Endothelial cell of umbilical vein (primary cell): ENCODE results near the gene ANKH. TPM values are rescaled to one million over a fixed set of nuclear protein-coding genes. Genes with fewer than 3 reads are reported as not detected.

Experiments used
- BruUV-seq: library from RNA; stranded (reverse); fragments of 400-500 nt; replicated peaks from 2 replicates; lab custom pipeline; 2021; lab: Mats Ljungman, UMichigan
- CTCF ChIA-PET: fragments of 300-600, 350-600 bp; sonication (Branson Sonifier 250); formaldehyde crosslinking; loops from one replicate; lab custom pipeline; 2021; ENCODE audit warnings: antibody characterized with exemption, inconsistent platforms; lab: Charles Lee
- POLR2A ChIA-PET: fragments of 300-600, 350-600 bp; sonication (Branson Sonifier 250); formaldehyde crosslinking; loops from one replicate; lab custom pipeline; 2021; ENCODE audit warnings: antibody characterized with exemption, inconsistent platforms; lab: Charles Lee
- DNase-seq: peaks from one replicate; pipeline ENCODE4 v3.0.0-alpha.2; 2011; ENCODE audit warnings: low read depth, low spot score
- FAIRE-seq: peaks from 2 replicates; lab custom pipeline; 2011; peaks lifted over from hg19 to GRCh38; lab: Jason Lieb, UNC
- H2AFZ ChIP-seq: 2 replicates; pipeline ENCODE4 v1.6.0; 2012; ENCODE audit warnings: low read depth, low read length, control low read depth, inconsistent platforms
- H3K27ac ChIP-seq: 2 replicates; pipeline ENCODE4 v1.5.1; 2011; ENCODE audit warnings: low read depth, mild to moderate bottlenecking, control low read depth, low read length, moderate library complexity; ENCODE audit not compliant: insufficient read depth
- H3K27me3 ChIP-seq, 2 experiments: 2 replicates each; pipeline versions ENCODE4 v1.6.0 to v1.6.1; 2011; ENCODE audit warnings: low read length in 2 of 2, mixed read lengths in 1 of 2; ENCODE audit not compliant: control insufficient read depth in 2 of 2, insufficient read depth in 2 of 2
- H3K36me3 ChIP-seq, 2 experiments: 2 replicates in 1 of 2; 3 replicates in 1 of 2; pipeline ENCODE4 v1.5.1; 2011; ENCODE audit warnings: low read length in 2 of 2, mild to moderate bottlenecking in 1 of 2, moderate library complexity in 1 of 2; ENCODE audit not compliant: control insufficient read depth in 2 of 2, insufficient read depth in 2 of 2; ENCODE audit errors: extremely low read depth in 1 of 2
- H3K4me1 ChIP-seq: 3 replicates; pipeline ENCODE4 v1.5.1; 2011; ENCODE audit warnings: mild to moderate bottlenecking, low read length; ENCODE audit not compliant: control insufficient read depth, insufficient read depth; ENCODE audit errors: extremely low read depth
- H3K4me2 ChIP-seq: 2 replicates; pipeline ENCODE4 v1.6.1; 2011; ENCODE audit warnings: low read length, control low read depth, mixed read lengths; ENCODE audit not compliant: insufficient read depth
- H3K4me3 ChIP-seq, 3 experiments: fragments of 200-600 bp in 1 of 3; sonication (generic), shearing (Covaris generic) in 1 of 3; replicated peaks in 1 of 3; 2 replicates each; pipeline ENCODE4 v1.5.1; 2011 to 2016; ENCODE audit warnings: control low read depth in 3 of 3, low read length in 3 of 3, mild to moderate bottlenecking in 2 of 3, inconsistent platforms in 1 of 3, low read depth in 1 of 3, moderate library complexity in 1 of 3; ENCODE audit not compliant: insufficient read depth in 1 of 3
- H3K79me2 ChIP-seq: 2 replicates; pipeline ENCODE4 v1.6.0; 2012; ENCODE audit warnings: low read length, inconsistent platforms; ENCODE audit not compliant: control insufficient read depth, insufficient read depth
- H3K9ac ChIP-seq: replicated peaks from 2 replicates; pipeline ENCODE3; 2011; ENCODE audit warnings: low read length, control low read depth; ENCODE audit not compliant: insufficient read depth; ENCODE audit errors: extremely low read depth
- H3K9me1 ChIP-seq: replicated peaks from 3 replicates; pipeline ENCODE4 v1.6.0; 2011; ENCODE audit warnings: mild to moderate bottlenecking, low read length; ENCODE audit not compliant: control insufficient read depth, insufficient read depth; ENCODE audit errors: extremely low read depth
- H3K9me3 ChIP-seq: replicated peaks from 2 replicates; pipeline ENCODE4 v1.5.1; 2012; ENCODE audit warnings: low read length, inconsistent platforms; ENCODE audit not compliant: control insufficient read depth, insufficient read depth
- H4K20me1 ChIP-seq: replicated peaks from 2 replicates; pipeline ENCODE3; 2011; ENCODE audit warnings: mild to moderate bottlenecking, low read length; ENCODE audit not compliant: control insufficient read depth, insufficient read depth; ENCODE audit errors: extremely low read depth
- EZH2 ChIP-seq: IDR thresholded peaks from 2 replicates; pipeline ENCODE4 v1.6.1; 2012; ENCODE audit warnings: borderline replicate concordance, low read depth, mild to moderate bottlenecking, moderate library complexity, low read length, inconsistent platforms; ENCODE audit not compliant: severe bottlenecking
- FOS ChIP-seq: IDR thresholded peaks from 2 replicates; pipeline ENCODE4 v1.6.1; 2011; ENCODE audit warnings: mild to moderate bottlenecking, low read length, moderate library complexity, borderline replicate concordance; ENCODE audit not compliant: insufficient read depth
- GATA2 ChIP-seq: IDR thresholded peaks from 2 replicates; pipeline ENCODE4 v1.7.0; 2011; ENCODE audit warnings: low read depth, mild to moderate bottlenecking, moderate library complexity, mixed read lengths, low read length; ENCODE audit not compliant: insufficient read length, insufficient read depth
- JUN ChIP-seq: IDR thresholded peaks from 2 replicates; pipeline ENCODE4 v1.6.1; 2011; ENCODE audit warnings: borderline replicate concordance, low read depth; ENCODE audit not compliant: insufficient read length, insufficient read depth
- MAX ChIP-seq: IDR thresholded peaks from 2 replicates; pipeline ENCODE4 v1.6.1; 2011; ENCODE audit not compliant: insufficient read depth, insufficient read length
- MYC ChIP-seq: IDR thresholded peaks from one replicate; pipeline ENCODE4 v1.6.1; 2011; ENCODE audit warnings: mild to moderate bottlenecking, low read depth, low read length
- POLR2A ChIP-seq: IDR thresholded peaks from 2 replicates; pipeline ENCODE4 v1.6.1; 2012; ENCODE audit warnings: low read depth, mild to moderate bottlenecking, control low read depth, low read length
- POLR2AphosphoS5 ChIP-seq: IDR thresholded peaks from 2 replicates; pipeline ENCODE4 v1.6.1; 2012; ENCODE audit warnings: low read depth, mild to moderate bottlenecking, control low read depth, low read length, moderate library complexity; ENCODE audit not compliant: insufficient read depth
- dilution Hi-C: fragments of 300-500 bp; cut with MboI; formaldehyde crosslinking; loops from one replicate; pipeline ENCODE4 v1.15.0; 2019; ENCODE audit warnings: low sequenced_read_pairs; ENCODE audit not compliant: extremely low pct_ligation_motif_present
- intact Hi-C: fragments of 100-400 bp; cut with micrococcal nuclease; formaldehyde crosslinking; loops from one replicate; pipeline ENCODE4 v1.10.0; 2022
- polyA plus RNA-seq, 4 experiments: library from polyadenylated mRNA; depleted of rRNA in 3 of 4; stranded (reverse) in 3 of 4; unstranded in 1 of 4; fragments of >200 nt; gene quantifications; 2 replicates each; pipeline versions ENCODE4 v1.2.1 to v1.2.3, GENCODE V29; 2011 to 2012; ENCODE audit warnings: missing spikeins in 1 of 4
- total RNA-seq: library from RNA; stranded (reverse); gene quantifications from 2 replicates; pipeline ENCODE4 v1.2.3, GENCODE V29; 2021
- TF ChIP-seq, protein P1 (sequence below), 2 donors: IDR thresholded peaks; 1 replicate in 1 of 2; 2 replicates in 1 of 2; pipeline ENCODE4 v1.5.1; 2011; ENCODE audit warnings: low read length in 2 of 2, mild to moderate bottlenecking in 2 of 2, moderate library complexity in 2 of 2, control low read depth in 1 of 2, inconsistent platforms in 1 of 2, low read depth in 1 of 2; ENCODE audit not compliant: insufficient read depth in 1 of 2; ENCODE audit errors: extremely low read depth in 1 of 2

Gene ANKH
- total and polyA plus RNA-seq, 2 donors (not counting 3 experiments of a cell fraction or from before 2014, with no cell fraction given) = 12.7 to 31.4 TPM

- no peaks in the 10 kb centered on the region for H3K36me3 ChIP-seq
- H3K9me3 ChIP-seq = no peaks in the 10 kb centered on the region
- H3K9me1 ChIP-seq = no peaks in the 10 kb centered on the region
- DNase-seq (no peak), FAIRE-seq (no peak)
- no peak for TF ChIP-seq POLR2AphosphoS5
- no peak for TF ChIP-seq MAX
- TF ChIP-seq, protein P1, sequence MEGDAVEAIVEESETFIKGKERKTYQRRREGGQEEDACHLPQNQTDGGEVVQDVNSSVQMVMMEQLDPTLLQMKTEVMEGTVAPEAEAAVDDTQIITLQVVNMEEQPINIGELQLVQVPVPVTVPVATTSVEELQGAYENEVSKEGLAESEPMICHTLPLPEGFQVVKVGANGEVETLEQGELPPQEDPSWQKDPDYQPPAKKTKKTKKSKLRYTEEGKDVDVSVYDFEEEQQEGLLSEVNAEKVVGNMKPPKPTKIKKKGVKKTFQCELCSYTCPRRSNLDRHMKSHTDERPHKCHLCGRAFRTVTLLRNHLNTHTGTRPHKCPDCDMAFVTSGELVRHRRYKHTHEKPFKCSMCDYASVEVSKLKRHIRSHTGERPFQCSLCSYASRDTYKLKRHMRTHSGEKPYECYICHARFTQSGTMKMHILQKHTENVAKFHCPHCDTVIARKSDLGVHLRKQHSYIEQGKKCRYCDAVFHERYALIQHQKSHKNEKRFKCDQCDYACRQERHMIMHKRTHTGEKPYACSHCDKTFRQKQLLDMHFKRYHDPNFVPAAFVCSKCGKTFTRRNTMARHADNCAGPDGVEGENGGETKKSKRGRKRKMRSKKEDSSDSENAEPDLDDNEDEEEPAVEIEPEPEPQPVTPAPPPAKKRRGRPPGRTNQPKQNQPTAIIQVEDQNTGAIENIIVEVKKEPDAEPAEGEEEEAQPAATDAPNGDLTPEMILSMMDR (IDR thresholded peaks at IDR 0.05; ENCODE audit: extremely low read depth in 1 of 2, insufficient read depth in 1 of 2, low read depth in 1 of 2, low read length in 2 of 2) = no peak
- no peak for TF ChIP-seq POLR2A
- no peak for TF ChIP-seq EZH2
- no peak for TF ChIP-seq FOS
- TF ChIP-seq GATA2 = no peak
- no peak for TF ChIP-seq JUN
- no peak for TF ChIP-seq MYC
- no peaks in the 10 kb centered on the region for H3K27me3 ChIP-seq
- no peaks in the 10 kb centered on the region for H4K20me1 ChIP-seq
- no peak overlapping the region for H3K27ac ChIP-seq
- H3K4me2 ChIP-seq = no peak overlapping the region
- peaks cover 3% of the 10 kb centered on the region for H3K4me1 ChIP-seq
- intact Hi-C loops (no loop called here), dilution Hi-C loops (no loop called here)
- no peak overlapping the region for H3K9ac ChIP-seq
- H2AFZ ChIP-seq = no peak overlapping the region
- ChIA-PET CTCF (interaction anchor here (0.6 to 1.5 kb wide), 3 partner anchors 69 to 224 kb away, joined by 3 to 4 read pairs (median 3); no protein-coding TSS in a partner anchor), POLR2A (no interaction called here)
- no peak overlapping the region for H3K4me3 ChIP-seq
- no peaks in the 10 kb centered on the region for H3K79me2 ChIP-seq
- no TSS peak for BruUV-seq
Measured at GRCh38 chr5:14790911-14791310, 80.7 kb downstream of the ANKH start.
